NK-92 treated with Interleukin-12 subunit alpha and Interleukin-12 subunit beta, amount 100 ng/mL, for 24 hours (cell line): Measurements from ENCODE around the gene MRAP2.
"Not testable (repeated sequence)": the region's sequence is repeated elsewhere in the genome, so short reads cannot be mapped to it uniquely, and the experiment has no call there.

Source experiments
- DNase-seq: peaks from one replicate; lab custom pipeline; 2025; lab: John Stamatoyannopoulos, UW

Gene MRAP2

DNA sequence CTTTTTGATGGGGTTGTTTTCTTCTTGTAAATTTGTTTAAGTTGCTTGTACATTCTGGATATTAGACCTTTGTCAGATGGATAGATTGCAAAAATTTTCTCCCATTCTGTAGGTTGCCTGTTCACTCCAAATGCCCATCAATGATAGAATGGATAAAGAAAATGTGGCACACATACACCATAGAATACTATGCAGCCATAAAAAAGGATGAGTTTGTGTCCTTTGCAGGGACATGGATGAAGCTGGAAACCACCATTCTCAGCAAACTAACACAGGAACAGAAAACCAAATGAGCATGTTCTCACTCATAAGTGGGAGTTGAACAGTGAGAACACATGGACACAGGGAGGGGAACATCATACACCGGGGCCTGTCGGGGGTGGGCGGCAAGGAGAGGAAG is 1.6 kb upstream of the MRAP2 start:
- DNase-seq: not testable (repeated sequence)

DNA sequence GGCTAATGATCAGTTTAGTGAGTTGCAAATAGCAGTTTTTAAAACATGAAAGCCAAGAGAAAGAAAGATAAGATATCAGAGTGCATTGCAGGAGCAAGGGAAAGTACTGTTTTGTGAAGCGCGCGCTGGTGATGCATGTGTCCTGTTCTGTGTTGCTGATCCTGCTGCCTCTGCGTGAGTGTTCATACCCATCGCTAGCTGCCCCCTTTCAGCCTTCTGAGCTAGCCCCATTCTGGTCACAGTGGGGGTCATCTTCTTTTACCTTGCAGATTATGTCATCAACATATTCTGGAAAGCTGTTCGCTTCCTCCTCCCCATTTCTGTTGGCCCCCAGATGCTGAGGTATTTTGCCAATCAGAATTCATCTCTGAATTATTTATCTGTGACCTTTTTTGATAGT is 1.9 kb downstream of the MRAP2 start:
- DNase-seq: no peak

DNA sequence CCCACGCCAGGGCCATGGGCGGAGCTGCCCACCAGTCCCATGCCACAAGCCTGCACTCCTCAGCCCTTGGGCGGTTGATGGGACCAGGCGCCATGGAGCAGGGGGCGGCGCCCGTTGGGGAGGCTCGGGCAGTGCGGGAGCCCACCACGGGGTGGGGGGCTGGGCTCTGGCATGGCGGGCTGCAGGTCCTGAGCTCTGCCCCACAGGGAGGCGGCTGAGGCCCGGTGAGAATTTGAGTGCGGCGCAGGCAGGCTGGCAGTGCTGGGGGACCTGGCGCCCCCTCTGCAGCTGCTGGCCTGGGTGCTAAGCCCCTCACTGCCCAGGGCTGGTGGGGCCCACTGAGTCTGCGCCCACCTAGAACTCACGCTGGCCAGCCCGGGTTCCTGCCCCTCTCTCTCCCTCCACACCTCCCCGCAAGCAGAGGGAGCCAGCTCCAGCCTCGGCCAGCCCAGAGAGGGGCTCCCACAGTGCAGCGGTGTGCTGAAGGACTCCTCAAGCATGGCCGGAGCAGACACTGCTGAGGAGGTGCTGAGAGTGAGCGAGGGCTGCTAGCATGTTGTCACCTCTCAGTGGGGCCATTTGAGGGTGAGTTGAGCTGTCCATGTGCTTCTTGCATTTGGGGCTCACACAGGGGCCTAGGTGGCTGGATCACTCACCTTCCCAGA is 4.0 kb downstream of the MRAP2 start:
- no peak for DNase-seq

DNA sequence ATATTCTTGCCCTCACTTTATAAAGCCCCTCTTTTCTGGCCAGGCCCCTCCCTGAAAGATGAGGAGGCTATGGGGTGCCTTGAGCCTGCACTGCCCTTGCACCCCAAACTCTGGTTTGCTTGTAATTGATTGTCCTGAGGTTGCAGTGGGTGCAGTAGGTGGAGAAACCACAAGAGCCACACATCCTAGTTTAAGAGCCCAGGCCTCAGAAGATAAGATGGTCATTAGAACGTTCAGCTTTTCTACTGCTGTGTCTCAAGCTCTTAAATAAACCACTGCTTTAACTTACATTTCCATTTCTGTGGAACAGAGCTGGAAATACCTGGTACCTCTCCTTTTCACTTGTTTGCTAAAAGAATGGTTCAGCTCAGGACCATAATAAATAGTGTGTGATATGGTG is 9.0 kb downstream of the MRAP2 start:
- no peak for DNase-seq

DNA sequence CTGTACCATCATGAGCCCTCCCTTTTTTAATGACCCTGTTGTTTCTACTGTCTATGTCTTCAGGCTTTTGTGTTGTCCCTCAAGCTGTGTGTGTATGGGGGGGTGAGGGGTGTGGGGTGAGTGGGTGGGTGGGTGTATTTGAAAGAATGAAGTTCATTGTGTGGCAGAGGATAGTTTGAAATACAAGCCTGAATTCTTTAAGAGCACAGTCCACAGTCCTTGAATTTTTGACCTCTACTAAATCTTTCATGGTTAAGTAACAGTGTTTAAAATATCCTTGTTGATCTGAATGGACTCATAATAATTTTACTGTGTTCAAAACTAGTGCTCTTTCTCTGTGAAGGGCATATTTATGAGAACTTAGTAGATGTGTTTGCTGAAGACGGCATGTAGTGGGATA is 10.0 kb downstream of the MRAP2 start:
- DNase-seq: no peak

DNA sequence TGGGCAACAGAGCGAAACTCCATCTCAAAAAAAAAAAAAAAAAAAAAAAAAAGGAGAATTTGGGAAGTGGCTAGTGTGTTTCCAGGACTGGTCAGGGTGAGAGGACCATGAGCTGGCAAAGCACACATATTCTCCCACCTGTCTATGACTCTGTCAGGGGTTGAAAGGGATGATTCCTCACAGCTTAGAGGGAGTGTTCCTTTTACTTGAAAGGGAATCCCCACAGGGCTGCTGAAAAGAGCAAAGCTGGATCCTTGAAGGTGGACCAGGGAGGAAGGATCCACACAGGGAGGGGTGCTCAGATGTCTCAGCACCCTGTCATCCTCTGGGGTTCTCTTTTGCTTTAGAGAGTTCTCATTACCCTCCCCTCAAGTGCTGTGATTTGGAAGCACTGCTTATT is 13.2 kb downstream of the MRAP2 start:
- no peak for DNase-seq

DNA sequence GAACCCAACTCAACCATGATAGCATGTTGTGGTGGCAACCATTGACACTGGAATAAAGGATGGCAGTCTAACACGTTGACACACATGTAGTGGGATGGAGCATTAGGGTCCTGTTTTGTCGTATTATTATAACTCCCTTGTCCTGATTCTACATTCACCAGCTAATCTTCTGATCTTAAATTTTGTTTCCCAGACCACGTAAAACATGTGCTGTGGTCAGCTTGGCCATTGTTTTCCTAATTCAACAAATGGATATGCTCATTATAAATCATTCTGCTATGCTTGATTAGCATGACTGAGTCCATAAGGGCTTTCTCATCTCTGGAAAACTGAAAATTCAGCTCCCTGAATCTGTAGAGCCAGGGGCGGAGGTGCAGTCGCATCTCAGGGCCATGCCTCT is 15.0 kb downstream of the MRAP2 start:
- DNase-seq: no peak

DNA sequence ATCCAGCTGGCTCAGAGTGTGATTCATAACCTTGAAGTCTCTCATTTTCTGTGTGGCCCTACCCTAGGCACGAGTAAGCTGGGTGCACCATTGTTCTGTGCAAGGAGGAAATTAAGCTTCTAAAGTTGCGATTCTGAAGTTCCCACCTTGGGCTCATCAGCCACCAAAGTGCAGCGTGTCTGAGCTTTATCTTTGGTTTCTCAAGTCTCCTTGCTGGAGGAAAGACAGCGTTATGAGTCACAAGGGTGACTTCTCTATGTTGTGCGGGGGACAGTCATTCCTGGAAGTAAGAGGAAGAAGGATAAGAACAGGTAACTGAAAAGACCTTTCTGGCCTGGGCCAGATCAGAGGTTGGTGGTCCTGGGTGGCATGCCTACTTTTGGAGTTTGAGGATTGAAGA is 16.8 kb downstream of the MRAP2 start:
- no peak for DNase-seq

DNA sequence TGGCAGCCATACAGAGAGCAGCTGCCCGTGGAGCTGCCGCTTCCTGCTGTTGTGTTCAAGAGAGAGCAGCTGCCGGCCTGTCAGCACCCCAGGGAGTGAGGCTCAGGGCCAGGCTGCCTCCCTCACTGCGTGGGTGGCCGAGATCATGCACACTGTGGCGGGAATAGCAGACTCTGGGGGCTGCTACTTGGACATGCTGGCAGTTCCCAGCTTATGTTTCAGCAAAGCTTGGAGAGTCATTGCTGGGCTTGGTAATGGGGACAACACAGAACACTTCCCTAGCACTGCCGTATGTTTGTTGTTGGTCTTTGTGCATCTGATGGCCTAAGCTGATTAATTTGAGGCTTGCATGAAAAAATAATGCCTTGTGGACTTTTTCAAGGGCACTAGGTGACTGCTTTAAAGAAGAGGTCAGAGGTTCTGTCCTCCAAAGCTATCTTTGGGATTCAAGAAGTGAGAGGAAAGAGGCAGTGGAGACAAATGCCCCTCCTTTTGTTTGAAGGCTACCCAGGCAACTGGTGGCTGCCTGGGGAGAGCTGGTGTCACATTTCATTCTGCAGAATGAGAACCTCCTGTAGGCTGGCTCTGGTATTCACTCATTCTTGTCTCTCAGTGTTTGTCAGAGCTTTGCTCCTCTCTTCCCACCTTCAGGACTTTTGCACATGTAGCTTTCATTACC is 18.8 kb downstream of the MRAP2 start:
- DNase-seq: no peak

DNA sequence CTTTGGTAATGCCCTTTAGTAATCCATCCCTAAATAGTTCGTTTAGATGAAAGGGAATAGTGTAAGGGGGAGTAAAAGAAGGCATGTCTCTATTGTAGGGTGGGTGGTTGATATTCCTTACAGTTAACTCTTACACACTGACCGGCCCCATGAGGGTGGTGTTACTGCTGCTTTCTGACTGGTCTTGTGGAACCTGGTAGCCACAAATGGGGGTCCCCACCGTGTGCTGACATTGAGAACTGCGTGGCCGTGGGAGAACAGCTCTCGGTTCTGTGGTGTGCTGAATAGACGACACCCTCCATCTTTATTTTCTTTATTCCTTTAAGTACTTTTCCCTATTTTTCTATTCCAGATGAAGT is 19.3 kb downstream of the MRAP2 start:
- no peak for DNase-seq

DNA sequence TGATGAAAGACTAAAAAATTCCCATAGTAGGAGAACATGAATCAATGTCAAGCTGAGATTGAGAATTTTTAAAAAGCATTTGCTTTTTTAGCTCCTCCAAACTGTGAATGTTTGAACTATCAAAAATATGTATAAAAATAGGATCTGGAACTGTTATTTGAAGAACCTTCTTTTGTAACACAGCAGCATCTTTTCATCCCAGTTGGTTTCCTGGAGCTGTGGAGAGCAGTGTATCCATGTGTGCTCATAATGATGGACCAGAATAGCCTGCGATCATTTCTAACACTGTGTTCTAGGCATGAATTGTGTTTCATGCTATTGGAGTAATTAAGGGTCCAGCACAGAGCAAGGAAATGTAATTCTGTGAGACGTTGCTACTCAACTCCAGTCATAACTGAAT is 22.1 kb downstream of the MRAP2 start:
- no peak for DNase-seq

DNA sequence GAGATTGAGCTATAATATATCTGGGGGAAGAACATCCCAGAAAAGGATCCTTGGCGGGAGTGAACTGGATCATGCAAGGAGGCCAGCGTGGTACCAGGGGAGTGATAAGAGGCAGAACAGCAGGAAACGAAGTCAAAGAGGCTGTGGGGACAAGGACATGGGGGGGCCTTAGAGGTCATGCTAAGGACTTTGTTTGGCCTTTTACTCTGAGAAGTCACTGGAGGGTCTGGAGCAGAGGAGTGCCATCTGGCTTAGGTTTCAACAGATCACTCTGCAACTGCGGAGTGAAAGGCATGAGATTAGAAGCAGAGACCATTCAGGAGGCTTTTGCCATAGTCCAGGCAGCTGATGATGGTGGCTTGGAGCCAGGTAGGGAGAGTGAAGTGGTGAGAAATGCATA is 24.3 kb downstream of the MRAP2 start:
- no peak for DNase-seq

DNA sequence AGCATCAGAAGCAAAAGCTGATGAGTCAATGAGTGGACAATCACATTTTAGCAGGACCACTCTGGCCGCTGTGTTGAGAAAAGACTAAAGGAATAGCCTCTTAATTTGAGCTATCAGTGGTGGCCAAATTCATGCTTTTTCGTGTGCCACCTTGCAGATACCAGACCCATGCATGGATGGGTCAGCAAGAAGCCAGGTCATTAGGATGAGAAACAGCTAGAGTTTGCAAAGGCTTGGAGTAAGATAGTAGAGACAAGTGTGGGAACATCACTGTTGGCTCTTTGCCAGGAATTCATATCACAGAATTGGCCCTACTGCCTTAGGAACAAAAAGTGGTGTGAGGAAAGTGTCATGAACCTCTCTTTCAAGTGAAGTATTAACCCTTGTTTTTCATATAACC is 25.5 kb downstream of the MRAP2 start:
- DNase-seq: no peak

DNA sequence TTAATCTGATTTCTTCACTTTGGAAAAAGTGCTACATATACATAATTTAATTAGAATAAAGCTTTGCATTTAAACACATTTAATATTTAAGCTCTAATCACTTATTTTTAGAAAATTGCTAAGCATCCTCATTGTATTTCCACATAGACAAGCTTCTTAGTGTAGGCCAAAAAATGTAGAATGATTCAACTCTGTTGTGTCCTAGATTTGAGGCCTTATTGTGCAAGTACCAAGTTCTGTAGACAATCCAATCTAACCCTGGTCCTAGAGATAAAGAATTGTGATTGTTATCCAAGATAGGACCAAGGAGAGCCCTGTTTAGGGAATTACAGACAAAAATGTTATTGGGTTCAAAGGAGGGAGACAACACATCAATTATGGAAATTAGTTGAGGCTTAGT is 27.6 kb downstream of the MRAP2 start:
- DNase-seq: no peak

DNA sequence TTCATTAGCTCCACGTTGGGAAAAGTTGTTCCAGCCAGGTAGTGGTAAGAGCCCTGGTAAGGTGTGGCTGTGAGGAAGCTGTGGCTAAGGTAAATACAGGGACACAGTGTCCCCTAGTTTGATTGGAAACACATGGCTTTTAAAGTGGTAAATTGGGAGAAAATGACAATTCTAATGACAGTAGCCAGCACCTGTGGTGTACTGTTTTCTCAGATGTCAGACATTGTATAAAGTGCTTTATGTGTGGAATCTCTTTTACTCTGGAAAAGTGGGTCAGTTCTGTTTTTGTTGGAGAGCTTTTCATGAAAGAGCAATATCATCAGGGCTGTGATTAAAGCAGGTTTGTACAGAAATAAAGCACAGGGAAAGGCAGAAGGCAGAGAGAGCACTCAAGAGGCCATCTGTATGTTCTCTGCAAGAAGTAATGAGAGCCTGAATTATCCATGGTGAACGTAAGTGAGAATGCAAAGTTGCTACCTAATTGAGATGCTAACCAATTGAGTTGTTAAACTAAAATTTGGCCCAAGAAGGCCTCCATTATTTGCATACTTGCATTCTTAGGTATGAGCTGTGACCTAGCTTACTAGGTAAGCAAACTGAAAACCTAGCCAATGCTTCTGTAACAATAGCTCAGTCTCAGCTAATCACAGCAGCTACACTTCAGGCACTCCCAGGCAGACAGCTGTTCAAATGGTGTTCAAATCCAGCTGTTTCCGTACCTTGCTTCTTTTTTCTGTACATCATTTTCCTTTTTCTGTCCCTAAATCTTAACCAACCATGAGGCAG is 28.2 kb downstream of the MRAP2 start:
- no peak for DNase-seq

DNA sequence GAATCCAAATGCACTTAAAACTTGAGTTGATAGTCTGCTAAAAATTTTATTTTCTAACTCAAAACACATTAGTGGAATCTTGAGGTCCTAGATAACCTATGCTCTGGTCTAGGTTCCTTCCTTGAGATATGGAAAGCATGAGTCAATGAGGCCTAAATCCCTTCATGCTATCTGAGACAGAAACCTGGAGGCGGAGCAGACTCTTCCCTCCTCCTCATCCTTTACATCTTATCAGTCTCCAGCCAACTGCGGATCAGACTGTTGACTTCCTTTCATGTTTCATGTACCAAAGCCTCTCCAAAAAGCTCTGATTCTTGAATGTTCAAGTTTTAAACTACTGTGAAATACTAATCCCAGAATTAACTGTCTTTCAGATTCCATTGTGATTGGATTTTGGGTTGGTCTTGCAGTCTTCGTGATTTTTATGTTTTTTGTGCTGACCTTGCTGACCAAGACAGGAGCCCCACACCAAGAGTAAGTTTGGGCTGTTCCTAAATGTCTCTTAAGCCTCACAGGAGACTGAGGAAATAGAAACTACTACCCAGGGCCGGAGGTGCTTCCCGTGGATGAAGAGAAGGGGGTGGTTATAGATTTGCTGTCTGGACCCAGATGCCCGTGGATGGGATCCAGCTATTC is 29.1 kb downstream of the MRAP2 start:
- DNase-seq: no peak

DNA sequence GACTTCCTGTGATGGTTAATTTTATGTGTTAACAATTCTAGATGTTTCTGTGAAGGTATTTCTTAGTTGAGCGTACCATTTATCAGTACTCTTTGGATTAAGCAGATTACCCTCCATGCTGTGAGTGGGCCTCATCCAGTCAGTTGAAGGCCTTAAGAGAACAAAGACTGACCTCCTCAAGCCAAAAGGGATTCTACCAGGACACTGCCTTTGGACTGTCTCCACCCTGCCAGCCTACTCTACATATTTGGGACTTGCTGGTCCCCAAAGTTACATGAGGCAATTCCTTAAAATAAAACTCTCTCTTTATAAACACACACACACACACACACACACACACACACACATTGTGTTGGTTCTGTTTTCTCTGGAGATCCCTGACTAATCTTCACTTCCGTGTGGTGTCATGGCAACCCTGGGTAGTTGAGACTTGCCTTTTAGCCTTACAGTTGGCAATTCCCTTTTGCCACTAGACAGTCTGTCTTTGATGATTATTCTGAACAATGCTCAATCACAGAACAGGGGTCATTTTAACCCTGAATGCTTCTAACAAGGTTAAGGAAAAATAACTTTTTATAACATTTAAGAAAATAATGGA is 32.2 kb downstream of the MRAP2 start:
- DNase-seq: no peak

DNA sequence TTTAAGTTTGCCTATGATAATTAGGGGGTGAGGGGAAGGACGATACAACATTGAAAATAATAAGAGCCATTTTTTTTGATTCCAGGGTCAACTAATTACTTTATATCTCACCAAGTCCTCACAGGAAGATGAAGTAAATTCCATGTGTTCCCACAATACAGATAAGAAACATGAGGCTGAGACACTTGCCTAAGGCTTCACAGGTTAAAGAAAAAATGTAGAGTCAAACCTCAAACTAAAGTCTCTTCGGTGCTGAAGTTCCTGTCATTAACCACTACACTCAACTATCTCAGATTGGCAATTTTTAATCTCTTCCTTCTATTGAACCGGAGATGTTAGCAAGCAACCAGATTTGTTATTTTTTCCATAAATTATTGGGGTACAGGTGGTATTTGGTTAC is 33.0 kb downstream of the MRAP2 start:
- no peak for DNase-seq

DNA sequence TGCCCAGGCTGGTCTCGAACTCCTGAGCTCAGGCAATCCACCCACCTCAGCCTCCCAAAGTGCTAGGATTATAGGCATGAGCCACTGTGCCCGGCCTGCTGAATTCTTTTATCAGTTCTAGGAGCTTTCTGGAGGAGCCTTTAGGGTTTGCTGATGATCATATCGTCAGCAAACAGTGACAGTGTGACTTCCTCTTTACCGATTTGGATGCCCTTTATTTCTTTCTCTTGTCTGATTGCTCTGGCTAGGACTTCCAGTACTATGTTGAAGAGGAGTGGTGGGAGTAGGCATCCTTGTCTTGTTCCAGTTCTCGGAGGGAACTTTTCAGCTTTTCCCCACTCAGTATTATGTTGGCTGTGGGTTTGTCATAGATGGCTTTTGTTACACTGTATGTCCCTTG is 35.3 kb downstream of the MRAP2 start:
- DNase-seq: not testable (repeated sequence)

DNA sequence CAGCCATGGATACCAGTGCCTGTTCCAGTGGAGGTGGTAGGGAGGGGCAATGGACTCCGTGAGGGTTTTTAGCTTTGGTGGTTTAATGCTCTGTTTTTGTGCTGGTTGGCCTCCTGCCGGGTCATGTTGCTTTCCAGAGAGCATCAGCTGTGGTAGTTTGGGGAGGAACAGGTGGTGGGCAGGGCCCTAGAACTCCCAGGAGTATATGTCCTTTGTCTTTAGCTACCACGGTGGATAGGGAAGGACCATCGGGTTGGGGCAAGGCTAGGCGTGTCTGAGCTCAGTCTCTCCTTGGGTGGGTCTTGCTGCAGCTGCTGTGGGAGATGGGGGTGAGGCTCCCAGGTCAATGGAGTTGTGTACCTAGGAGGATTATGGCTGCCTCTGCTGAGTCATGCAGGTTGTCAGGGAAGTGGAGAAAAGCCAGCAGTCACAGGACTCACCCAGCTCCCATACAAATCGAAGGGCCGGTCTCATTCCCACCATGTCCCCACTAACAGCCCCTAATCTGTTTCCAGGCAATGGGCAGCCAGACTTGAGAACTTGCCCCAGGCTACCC is 38.9 kb downstream of the MRAP2 start:
- no peak for DNase-seq

DNA sequence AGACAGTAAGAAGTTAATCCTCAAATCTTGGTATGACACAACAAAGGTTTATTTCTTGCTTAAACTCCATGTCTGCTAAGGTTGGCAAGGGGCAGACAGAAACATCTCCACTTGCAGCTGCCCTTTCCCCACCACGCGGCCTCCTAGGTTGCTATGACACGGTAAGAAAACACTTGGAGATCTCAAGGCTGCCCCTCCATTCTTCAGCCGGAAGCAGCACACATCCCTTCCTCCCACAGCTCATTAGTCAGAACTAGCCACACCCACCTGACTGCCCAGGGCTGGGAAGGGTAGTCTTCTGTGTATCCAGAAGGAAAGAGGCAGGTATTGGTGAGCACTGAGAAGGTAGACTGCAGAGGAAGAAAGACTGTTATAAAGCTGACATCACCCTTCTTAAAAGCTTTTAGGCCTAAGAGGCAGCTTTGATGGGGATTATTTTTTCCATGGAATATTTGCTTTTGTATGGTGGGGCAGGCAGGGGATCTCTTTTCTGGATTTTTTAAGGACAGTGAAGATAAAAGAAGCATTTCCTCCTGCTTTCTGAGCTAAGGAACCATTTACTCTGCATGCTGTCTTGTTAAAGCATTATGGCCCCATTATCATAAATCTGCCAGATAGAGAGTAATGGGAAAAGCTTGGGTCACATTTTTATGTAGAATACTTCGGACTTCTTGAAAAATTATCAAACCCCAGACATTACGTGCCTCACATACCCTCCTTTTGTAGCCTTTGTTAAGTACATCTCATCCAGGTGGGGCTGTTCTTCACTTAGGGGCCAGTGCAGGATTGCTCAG is 41.6 kb downstream of the MRAP2 start:
- DNase-seq: no peak
